HCT116 (cell line): ENCODE results near the gene FGF3. TPM values are rescaled to one million over a fixed set of nuclear protein-coding genes. Genes with fewer than 3 reads are reported as not detected.

Source experiments
- ATAC-seq: fragments of 200-7000 bp; cut with Tn5 transposase; 2 replicates; pipeline ENCODE4 v1.9.1; 2020; ENCODE audit warnings: mild to moderate bottlenecking, moderate library complexity
- BruUV-seq: library from RNA; stranded (reverse); fragments of 400-500 nt; replicated peaks from 2 replicates; lab custom pipeline; 2021; lab: Mats Ljungman, UMichigan
- CTCF ChIA-PET: fragments of 300-600 bp; sonication (Branson Sonifier 250); formaldehyde crosslinking; loops from one replicate; lab custom pipeline; 2021; ENCODE audit warnings: antibody characterized with exemption; lab: Charles Lee
- POLR2A ChIA-PET: fragments of 300-600, 350-600 bp; sonication (Branson Sonifier 250); formaldehyde crosslinking; loops from one replicate; lab custom pipeline; 2021; ENCODE audit warnings: antibody characterized with exemption; lab: Charles Lee
- RAD21 ChIA-PET, 2 experiments: fragments of 300-600 bp; sonication (Branson Sonifier 250); formaldehyde crosslinking; loops; one replicate each; lab custom pipeline; 2023; ENCODE audit warnings: low total read pairs in 2 of 2; ENCODE audit not compliant: uncharacterized antibody in 2 of 2, unreplicated experiment in 2 of 2, low non-redundant PET in 1 of 2; lab: Charles Lee
- DNase-seq: peaks from one replicate; pipeline ENCODE4 v3.0.0-alpha.2; 2010; ENCODE audit warnings: low read depth, low spot score
- H2AFZ ChIP-seq: fragments of 200-600 bp; shearing (Covaris generic), sonication (generic); 2 replicates; pipeline ENCODE4 v1.6.1; 2017; ENCODE audit warnings: low read depth, mixed run types, mixed read lengths, antibody characterized with exemption, low read length; ENCODE audit not compliant: poor library complexity, severe bottlenecking
- H3K27ac ChIP-seq: 2 replicates; pipeline ENCODE4 v1.5.1; 2012; ENCODE audit warnings: low read depth, low read length
- H3K27me3 ChIP-seq: fragments of 200-600 bp; sonication (generic); 2 replicates; pipeline ENCODE4 v1.6.1; 2016; ENCODE audit warnings: mixed run types, low read length, mixed read lengths; ENCODE audit not compliant: insufficient read depth
- H3K36me3 ChIP-seq, 2 experiments: fragments of 200-500 bp in 1 of 2; fragments of 200-600 bp in 1 of 2; sonication (Bioruptor generic) in 1 of 2; sonication (generic) in 1 of 2; 2 replicates each; pipeline versions ENCODE4 v1.5.1 to v1.6.1; 2014 to 2016; ENCODE audit warnings: low read length in 2 of 2, inconsistent platforms in 1 of 2, mixed read lengths in 1 of 2, mixed run types in 1 of 2; ENCODE audit not compliant: insufficient read depth in 2 of 2, control insufficient read depth in 1 of 2
- H3K4me1 ChIP-seq, 2 experiments: fragments of 200-600 bp in 1 of 2; sonication (generic) in 1 of 2; 2 replicates each; pipeline versions ENCODE4 v1.5.1 to v1.6.1; 2012 to 2017; ENCODE audit warnings: low read length in 2 of 2, inconsistent platforms in 1 of 2, mild to moderate bottlenecking in 1 of 2, mixed read lengths in 1 of 2, mixed run types in 1 of 2, moderate library complexity in 1 of 2; ENCODE audit not compliant: insufficient read depth in 2 of 2, control insufficient read depth in 1 of 2
- H3K4me2 ChIP-seq: fragments of 200-600 bp; sonication (generic); 2 replicates; pipeline ENCODE4 v1.6.1; 2017; ENCODE audit warnings: mixed run types, low read length, mixed read lengths
- H3K4me3 ChIP-seq, 2 experiments: fragments of 200-600 bp in 1 of 2; sonication (generic) in 1 of 2; replicated peaks in 1 of 2; 2 replicates each; pipeline ENCODE4 v1.5.1; 2011 to 2016; ENCODE audit warnings: low read length in 2 of 2, control low read depth in 1 of 2, low read depth in 1 of 2, mild to moderate bottlenecking in 1 of 2, mixed read lengths in 1 of 2, mixed run types in 1 of 2
- H3K79me2 ChIP-seq: fragments of 200-600 bp; sonication (generic); 2 replicates; pipeline ENCODE4 v1.6.1; 2017; ENCODE audit warnings: mild to moderate bottlenecking, mixed run types, low read length, moderate library complexity, mixed read lengths; ENCODE audit not compliant: insufficient read depth
- H3K9ac ChIP-seq: fragments of 200-600 bp; sonication (generic); 2 replicates; pipeline ENCODE4 v1.6.1; 2016; ENCODE audit warnings: low read length, mixed read lengths
- H3K9me2 ChIP-seq: fragments of 200-600 bp; sonication (generic), shearing (Covaris generic); 2 replicates; pipeline ENCODE4 v1.6.1; 2017; ENCODE audit warnings: mixed run types, mild to moderate bottlenecking, moderate library complexity; ENCODE audit not compliant: insufficient read depth
- H3K9me3 ChIP-seq, 2 experiments: fragments of 200-500 bp in 1 of 2; fragments of 200-600 bp in 1 of 2; sonication (Bioruptor generic) in 1 of 2; sonication (generic) in 1 of 2; 2 replicates each; pipeline ENCODE4 v1.6.1; 2014 to 2017; ENCODE audit warnings: low read length in 2 of 2, mixed read lengths in 2 of 2, inconsistent platforms in 1 of 2, low read depth in 1 of 2, mild to moderate bottlenecking in 1 of 2, mixed run types in 1 of 2, moderate library complexity in 1 of 2; ENCODE audit not compliant: control insufficient read depth in 1 of 2, insufficient read depth in 1 of 2
- H4K20me1 ChIP-seq: fragments of 200-600 bp; sonication (generic), shearing (Covaris generic); 2 replicates; pipeline ENCODE4 v1.6.1; 2017; ENCODE audit warnings: mixed run types, mild to moderate bottlenecking, moderate library complexity; ENCODE audit not compliant: insufficient read depth
- CBX3 ChIP-seq: IDR thresholded peaks from 2 replicates; pipeline ENCODE4 v1.6.1; 2012; ENCODE audit warnings: low read depth
- EZH2 ChIP-seq: fragments of 200-600 bp; sonication (generic); IDR thresholded peaks from 2 replicates; pipeline ENCODE4 v1.6.1; 2017; ENCODE audit warnings: antibody characterized with exemption, mixed run types
- SRF ChIP-seq: IDR thresholded peaks from 2 replicates; pipeline ENCODE4 v1.6.1; 2012; ENCODE audit warnings: low read depth
- YY1 ChIP-seq: IDR thresholded peaks from 2 replicates; pipeline ENCODE4 v1.6.1; 2011; ENCODE audit warnings: low read length, low read depth, moderate library complexity, mild to moderate bottlenecking; ENCODE audit not compliant: insufficient replicate concordance; ENCODE audit errors: extremely low read depth
- ZNF274 ChIP-seq: fragments of 200-500 bp; sonication (Bioruptor generic); IDR thresholded peaks from 2 replicates; pipeline ENCODE4 v1.6.1; 2014; ENCODE audit warnings: mild to moderate bottlenecking, low read depth, low read length, inconsistent platforms
- intact Hi-C: fragments of 100-400 bp; cut with micrococcal nuclease; formaldehyde crosslinking; loops from 2 replicates; pipeline ENCODE4 v1.10.0; 2022
- total RNA-seq: library from RNA; stranded (reverse); gene quantifications from one replicate; pipeline ENCODE4 v1.2.1, GENCODE V29; 2021; ENCODE audit not compliant: unreplicated experiment
- TF ChIP-seq, protein P1 (sequence below): IDR thresholded peaks from 2 replicates; pipeline ENCODE4 v1.6.1; 2012; ENCODE audit warnings: low read depth
- TF ChIP-seq, protein P2 (sequence below): IDR thresholded peaks from 2 replicates; pipeline ENCODE4 v1.6.1; 2012

The FGF3 gene
- total RNA-seq, 1 experiment from 2014 or later = not detected

DNA sequence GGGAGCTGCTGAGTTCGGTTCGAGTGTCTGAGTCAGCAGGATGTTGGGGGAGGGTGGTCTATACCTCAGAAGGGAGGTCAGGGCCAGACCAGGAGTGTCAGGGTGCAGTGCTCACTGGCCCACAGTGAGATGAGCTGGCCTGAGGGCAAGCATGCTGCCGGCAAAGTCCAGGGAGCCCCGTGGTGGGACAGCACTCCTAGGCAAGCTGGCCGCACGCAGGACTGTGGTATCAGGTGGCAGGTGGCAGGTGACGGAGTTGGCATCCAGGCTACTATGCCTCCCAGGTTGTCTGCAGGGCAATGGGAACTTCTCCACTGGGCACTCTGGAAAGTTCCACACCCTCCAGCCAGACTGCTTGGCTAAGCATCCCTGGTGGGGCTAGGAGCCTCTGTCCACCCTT is 4.8 kb downstream of the FGF3 start:
- Histone ChIP-seq H3K27me3 (0 out of 2 replicates have a peak, but pooled peaks cover 8% of the 10 kb centered on the region), H3K27ac (no peak overlapping the region), H3K79me2 (no peaks in the 10 kb centered on the region), H3K4me2 (no peak overlapping the region), H3K9me2 (no peaks in the 10 kb centered on the region), H3K9ac (no peak overlapping the region), H2AFZ (no peak overlapping the region), H3K4me3 (no peak overlapping the region), H4K20me1 (no peaks in the 10 kb centered on the region), H3K9me3 (no peaks in the 10 kb centered on the region), H3K36me3 (no peaks in the 10 kb centered on the region), H3K4me1 (peaks cover 3 to 16% of the 10 kb centered on the region in 2 experiments; a peak in 3 of 4 replicates)
- ChIA-PET CTCF (no interaction called here), POLR2A (no interaction called here), RAD21 (no interaction called here)
- BruUV-seq = no TSS peak
- intact Hi-C loops = no loop called here
- DNase-seq (no peak), ATAC-seq (no peak)
- no peak for TF ChIP-seq EZH2
- TF ChIP-seq, protein P1, sequence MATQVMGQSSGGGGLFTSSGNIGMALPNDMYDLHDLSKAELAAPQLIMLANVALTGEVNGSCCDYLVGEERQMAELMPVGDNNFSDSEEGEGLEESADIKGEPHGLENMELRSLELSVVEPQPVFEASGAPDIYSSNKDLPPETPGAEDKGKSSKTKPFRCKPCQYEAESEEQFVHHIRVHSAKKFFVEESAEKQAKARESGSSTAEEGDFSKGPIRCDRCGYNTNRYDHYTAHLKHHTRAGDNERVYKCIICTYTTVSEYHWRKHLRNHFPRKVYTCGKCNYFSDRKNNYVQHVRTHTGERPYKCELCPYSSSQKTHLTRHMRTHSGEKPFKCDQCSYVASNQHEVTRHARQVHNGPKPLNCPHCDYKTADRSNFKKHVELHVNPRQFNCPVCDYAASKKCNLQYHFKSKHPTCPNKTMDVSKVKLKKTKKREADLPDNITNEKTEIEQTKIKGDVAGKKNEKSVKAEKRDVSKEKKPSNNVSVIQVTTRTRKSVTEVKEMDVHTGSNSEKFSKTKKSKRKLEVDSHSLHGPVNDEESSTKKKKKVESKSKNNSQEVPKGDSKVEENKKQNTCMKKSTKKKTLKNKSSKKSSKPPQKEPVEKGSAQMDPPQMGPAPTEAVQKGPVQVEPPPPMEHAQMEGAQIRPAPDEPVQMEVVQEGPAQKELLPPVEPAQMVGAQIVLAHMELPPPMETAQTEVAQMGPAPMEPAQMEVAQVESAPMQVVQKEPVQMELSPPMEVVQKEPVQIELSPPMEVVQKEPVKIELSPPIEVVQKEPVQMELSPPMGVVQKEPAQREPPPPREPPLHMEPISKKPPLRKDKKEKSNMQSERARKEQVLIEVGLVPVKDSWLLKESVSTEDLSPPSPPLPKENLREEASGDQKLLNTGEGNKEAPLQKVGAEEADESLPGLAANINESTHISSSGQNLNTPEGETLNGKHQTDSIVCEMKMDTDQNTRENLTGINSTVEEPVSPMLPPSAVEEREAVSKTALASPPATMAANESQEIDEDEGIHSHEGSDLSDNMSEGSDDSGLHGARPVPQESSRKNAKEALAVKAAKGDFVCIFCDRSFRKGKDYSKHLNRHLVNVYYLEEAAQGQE = no peak
- no peak for TF ChIP-seq YY1
- TF ChIP-seq, protein P2, sequence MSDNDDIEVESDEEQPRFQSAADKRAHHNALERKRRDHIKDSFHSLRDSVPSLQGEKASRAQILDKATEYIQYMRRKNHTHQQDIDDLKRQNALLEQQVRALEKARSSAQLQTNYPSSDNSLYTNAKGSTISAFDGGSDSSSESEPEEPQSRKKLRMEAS = no peak
- no peak for TF ChIP-seq ZNF274
- TF ChIP-seq SRF = no peak
- TF ChIP-seq CBX3 = no peak
